ENCODE data around the gene TET2.

Gene TET2

GRCh38 chr4:105257817-105258495, 111.3 kb downstream of the TET2 start:
- WGBS, 2 experiments: no CpG with 5 or more reads among the region's 1 CpG

GRCh38 chr4:105265689-105266088, 119.0 kb downstream of the TET2 start:
- Histone ChIP-seq H3K36me3 (ENCODE audit: control insufficient read depth, insufficient read depth, low read length) (no peaks in the 10 kb centered on the region), H3K27me3 (ENCODE audit: control insufficient read depth, insufficient read depth, low read length, poor library complexity, severe bottlenecking) (no peaks in the 10 kb centered on the region), H3K27ac (ENCODE audit: insufficient read depth, low read depth, low read length, poor library complexity, severe bottlenecking) (no peak overlapping the region), H3K4me3 (ENCODE audit: insufficient read depth, low read depth, low read length) (no peak overlapping the region), H3K9me3 (ENCODE audit: control insufficient read depth, low read length) (no peaks in the 10 kb centered on the region), H3K4me1 (ENCODE audit: control insufficient read depth, insufficient read depth, low read length) (no peaks in the 10 kb centered on the region)
- 91 to 92% methylated on average over 1 of the region's 2 CpGs for WGBS, 2 experiments

More at GRCh38 chr4:105257817-105258495, 111.3 kb downstream of the TET2 start:
- Histone ChIP-seq H3K27ac (ENCODE audit: insufficient read depth, low read depth, low read length, poor library complexity, severe bottlenecking) (no peak overlapping the region), H3K27me3 (ENCODE audit: control insufficient read depth, insufficient read depth, low read length, poor library complexity, severe bottlenecking) (no peaks in the 10 kb centered on the region), H3K4me3 (ENCODE audit: insufficient read depth, low read depth, low read length) (no peak overlapping the region), H3K9me3 (ENCODE audit: control insufficient read depth, low read length) (no peaks in the 10 kb centered on the region), H3K36me3 (ENCODE audit: control insufficient read depth, insufficient read depth, low read length) (no peaks in the 10 kb centered on the region), H3K4me1 (ENCODE audit: control insufficient read depth, insufficient read depth, low read length) (no peaks in the 10 kb centered on the region)

DNA sequence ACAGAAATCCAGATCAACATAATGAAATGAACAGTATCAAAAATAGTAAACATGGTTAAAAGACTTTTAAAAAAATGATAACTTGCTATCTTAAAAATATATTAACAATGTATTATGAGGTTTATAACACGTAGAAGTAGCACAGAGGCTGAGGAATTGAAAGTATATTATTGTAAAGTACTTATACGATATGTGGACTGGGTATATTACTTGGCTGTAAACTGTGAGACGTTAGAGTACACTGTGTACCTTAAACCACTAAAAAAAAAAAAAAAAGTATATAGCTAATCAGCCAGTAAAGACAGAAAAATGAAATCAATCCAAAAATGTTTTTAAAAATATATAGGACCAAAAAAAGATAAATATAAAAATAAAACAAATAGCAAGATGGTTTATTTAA, 120.6 kb downstream of the TET2 start:
- 85 to 92% methylated on average over 2 of the region's 3 CpGs for WGBS, 2 experiments
- no peaks in the 10 kb centered on the region for H3K9me3 ChIP-seq (ENCODE audit: control insufficient read depth, low read length)
- H3K36me3 ChIP-seq (ENCODE audit: control insufficient read depth, insufficient read depth, low read length): no peaks in the 10 kb centered on the region

GRCh38 chr4:105272002-105272401, 125.3 kb downstream of the TET2 start:
- no peaks in the 10 kb centered on the region for H3K9me3 ChIP-seq (ENCODE audit: control insufficient read depth, low read length)
- 83 to 93% methylated on average over 1 of the region's 1 CpG for whole genome bisulfite sequencing, 2 experiments
- no peaks in the 10 kb centered on the region for H3K36me3 ChIP-seq (ENCODE audit: control insufficient read depth, insufficient read depth, low read length)
- H3K27me3 ChIP-seq (ENCODE audit: control insufficient read depth, insufficient read depth, low read length, poor library complexity, severe bottlenecking): no peaks in the 10 kb centered on the region
- H3K4me1 ChIP-seq (ENCODE audit: control insufficient read depth, insufficient read depth, low read length): no peaks in the 10 kb centered on the region
- no peak overlapping the region for H3K27ac ChIP-seq (ENCODE audit: insufficient read depth, low read depth, low read length, poor library complexity, severe bottlenecking)
- H3K4me3 ChIP-seq (ENCODE audit: insufficient read depth, low read depth, low read length): no peak overlapping the region

More for the DNA sequence above, 120.6 kb downstream of the TET2 start:
- Histone ChIP-seq H3K27me3 (ENCODE audit: control insufficient read depth, insufficient read depth, low read length, poor library complexity, severe bottlenecking) (no peaks in the 10 kb centered on the region), H3K4me1 (ENCODE audit: control insufficient read depth, insufficient read depth, low read length) (no peaks in the 10 kb centered on the region), H3K4me3 (ENCODE audit: insufficient read depth, low read depth, low read length) (no peak overlapping the region), H3K27ac (ENCODE audit: insufficient read depth, low read depth, low read length, poor library complexity, severe bottlenecking) (no peak overlapping the region)

DNA sequence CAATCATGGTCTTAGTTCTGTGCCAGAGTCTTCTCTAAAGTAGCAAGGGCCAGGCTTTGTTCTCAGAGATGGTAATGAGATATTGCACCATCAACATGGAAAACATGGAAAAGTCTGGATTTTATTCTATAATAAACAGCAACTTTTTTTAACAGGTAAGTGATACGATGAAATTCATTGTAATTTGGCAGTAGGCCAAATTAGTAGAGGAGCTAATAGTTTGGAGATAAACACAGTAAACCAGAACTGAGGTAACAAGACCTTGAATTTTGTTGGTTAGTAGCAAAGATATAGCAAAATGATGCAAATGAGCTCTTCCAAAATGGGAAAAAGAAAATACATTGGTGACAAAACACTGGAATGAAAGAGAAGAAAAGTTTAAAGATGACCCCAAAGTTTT, 126.6 kb downstream of the TET2 start:
- H3K36me3 ChIP-seq (ENCODE audit: control insufficient read depth, insufficient read depth, low read length): no peaks in the 10 kb centered on the region
- no peak overlapping the region for H3K27ac ChIP-seq (ENCODE audit: insufficient read depth, low read depth, low read length, poor library complexity, severe bottlenecking)
- no peak overlapping the region for H3K4me3 ChIP-seq (ENCODE audit: insufficient read depth, low read depth, low read length)
- no peaks in the 10 kb centered on the region for H3K4me1 ChIP-seq (ENCODE audit: control insufficient read depth, insufficient read depth, low read length)
- no peaks in the 10 kb centered on the region for H3K9me3 ChIP-seq (ENCODE audit: control insufficient read depth, low read length)
- H3K27me3 ChIP-seq (ENCODE audit: control insufficient read depth, insufficient read depth, low read length, poor library complexity, severe bottlenecking): no peaks in the 10 kb centered on the region
- 95% methylated on average over 1 of the region's 1 CpG for WGBS, 2 experiments

- Histone ChIP-seq H3K36me3 (ENCODE audit: control insufficient read depth, insufficient read depth, low read length) (no peaks in the 10 kb centered on the region), H3K9me3 (ENCODE audit: control insufficient read depth, low read length) (no peaks in the 10 kb centered on the region), H3K27ac (ENCODE audit: insufficient read depth, low read depth, low read length, poor library complexity, severe bottlenecking) (no peak overlapping the region), H3K4me1 (ENCODE audit: control insufficient read depth, insufficient read depth, low read length) (no peaks in the 10 kb centered on the region), H3K4me3 (ENCODE audit: insufficient read depth, low read depth, low read length) (no peak overlapping the region), H3K27me3 (ENCODE audit: control insufficient read depth, insufficient read depth, low read length, poor library complexity, severe bottlenecking) (no peaks in the 10 kb centered on the region)
- no CpG with 5 or more reads among the region's 2 CpGs for WGBS, 2 experiments
Observed at GRCh38 chr4:105274090-105274489, 127.4 kb downstream of the TET2 start.

GRCh38 chr4:105274504-105274903, 127.8 kb downstream of the TET2 start:
- H3K36me3 ChIP-seq (ENCODE audit: control insufficient read depth, insufficient read depth, low read length): no peaks in the 10 kb centered on the region
- WGBS, 2 experiments: 92 to 100% methylated on average over 1 of the region's 1 CpG
- no peaks in the 10 kb centered on the region for H3K27me3 ChIP-seq (ENCODE audit: control insufficient read depth, insufficient read depth, low read length, poor library complexity, severe bottlenecking)
- no peak overlapping the region for H3K4me3 ChIP-seq (ENCODE audit: insufficient read depth, low read depth, low read length)
- H3K4me1 ChIP-seq (ENCODE audit: control insufficient read depth, insufficient read depth, low read length): no peaks in the 10 kb centered on the region
- no peaks in the 10 kb centered on the region for H3K9me3 ChIP-seq (ENCODE audit: control insufficient read depth, low read length)
- H3K27ac ChIP-seq (ENCODE audit: insufficient read depth, low read depth, low read length, poor library complexity, severe bottlenecking): no peak overlapping the region

GRCh38 chr4:105276361-105277104, 129.9 kb downstream of the TET2 start:
- Histone ChIP-seq H3K27ac (ENCODE audit: insufficient read depth, low read depth, low read length, poor library complexity, severe bottlenecking) (no peak overlapping the region), H3K4me3 (ENCODE audit: insufficient read depth, low read depth, low read length) (no peak overlapping the region), H3K9me3 (ENCODE audit: control insufficient read depth, low read length) (no peaks in the 10 kb centered on the region), H3K4me1 (ENCODE audit: control insufficient read depth, insufficient read depth, low read length) (no peaks in the 10 kb centered on the region), H3K27me3 (ENCODE audit: control insufficient read depth, insufficient read depth, low read length, poor library complexity, severe bottlenecking) (no peaks in the 10 kb centered on the region), H3K36me3 (ENCODE audit: control insufficient read depth, insufficient read depth, low read length) (no peaks in the 10 kb centered on the region)
- 94 to 96% methylated on average over 5 to 7 of the region's 9 CpGs for WGBS, 2 experiments

DNA sequence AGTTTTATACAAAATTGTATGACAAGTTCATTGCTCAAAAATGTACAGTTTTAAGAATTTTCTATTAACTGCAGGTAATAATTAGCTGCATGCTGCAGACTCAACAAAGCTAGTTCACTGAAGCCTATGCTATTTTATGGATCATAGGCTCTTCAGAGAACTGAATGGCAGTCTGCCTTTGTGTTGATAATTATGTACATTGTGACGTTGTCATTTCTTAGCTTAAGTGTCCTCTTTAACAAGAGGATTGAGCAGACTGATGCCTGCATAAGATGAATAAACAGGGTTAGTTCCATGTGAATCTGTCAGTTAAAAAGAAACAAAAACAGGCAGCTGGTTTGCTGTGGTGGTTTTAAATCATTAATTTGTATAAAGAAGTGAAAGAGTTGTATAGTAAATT, 131.0 kb downstream of the TET2 start:
- Histone ChIP-seq H3K36me3 (ENCODE audit: control insufficient read depth, insufficient read depth, low read length) (no peaks in the 10 kb centered on the region), H3K9me3 (ENCODE audit: control insufficient read depth, low read length) (no peaks in the 10 kb centered on the region), H3K27me3 (ENCODE audit: control insufficient read depth, insufficient read depth, low read length, poor library complexity, severe bottlenecking) (no peaks in the 10 kb centered on the region), H3K4me1 (ENCODE audit: control insufficient read depth, insufficient read depth, low read length) (no peaks in the 10 kb centered on the region), H3K4me3 (ENCODE audit: insufficient read depth, low read depth, low read length) (no peak overlapping the region), H3K27ac (ENCODE audit: insufficient read depth, low read depth, low read length, poor library complexity, severe bottlenecking) (no peak overlapping the region)
- WGBS, 2 experiments: 71 to 88% methylated on average over 1 of the region's 1 CpG

GRCh38 chr4:105279314-105279713, 132.6 kb downstream of the TET2 start:
- no peak overlapping the region for H3K27ac ChIP-seq (ENCODE audit: insufficient read depth, low read depth, low read length, poor library complexity, severe bottlenecking)
- no peaks in the 10 kb centered on the region for H3K9me3 ChIP-seq (ENCODE audit: control insufficient read depth, low read length)
- no peaks in the 10 kb centered on the region for H3K36me3 ChIP-seq (ENCODE audit: control insufficient read depth, insufficient read depth, low read length)
- H3K4me1 ChIP-seq (ENCODE audit: control insufficient read depth, insufficient read depth, low read length): no peaks in the 10 kb centered on the region
- WGBS, 2 experiments: 98 to 100% methylated on average over 1 of the region's 1 CpG
- H3K27me3 ChIP-seq (ENCODE audit: control insufficient read depth, insufficient read depth, low read length, poor library complexity, severe bottlenecking): no peaks in the 10 kb centered on the region
- H3K4me3 ChIP-seq (ENCODE audit: insufficient read depth, low read depth, low read length): no peak overlapping the region

Data from ectodermal cell (in vitro differentiated cells).